ENCODE results near the gene IFNAR1. TPM values are rescaled to one million over a fixed set of nuclear protein-coding genes. Genes with fewer than 3 reads are reported as not detected.
"Not testable (repeated sequence)": the region's sequence is repeated elsewhere in the genome, so short reads cannot be mapped to it uniquely, and the experiment has no call there.

Gene IFNAR1
- polyA plus RNA-seq, 3 donors from 2014 or later = 34.1 to 57.1 (median 40.6) TPM

- no peaks in the 10 kb centered on the region for H3K9me3 Mint-ChIP-seq
- no peak overlapping the region for H3K4me3 Mint-ChIP-seq
- peak overlapping the region in 1 of 6 donors; percentile 40 for H3K27ac Mint-ChIP-seq
- no peaks in the 10 kb centered on the region for H3K36me3 Mint-ChIP-seq
- DNase-seq = no peak
- peaks cover 32 to 41% of the 10 kb centered on the region in 2 donors for H3K4me1 Mint-ChIP-seq
- H3K27me3 Mint-ChIP-seq (ENCODE audit: low read depth in 3 of 3) = peaks cover 37 to 63% (median 45%) of the 10 kb centered on the region in 3 donors
These were observed 52.6 kb downstream of the IFNAR1 start for GRCh38 chr21:33377221-33377920.

- Mint-ChIP-seq H3K9me3 (no peaks in the 10 kb centered on the region), H3K36me3 (no peaks in the 10 kb centered on the region), H3K4me1 (peaks cover 39 to 48% of the 10 kb centered on the region in 2 donors), H3K4me3 (no peak overlapping the region), H3K27me3 (ENCODE audit: low read depth in 3 of 3) (peaks cover 43 to 66% (median 52%) of the 10 kb centered on the region in 3 donors), H3K27ac (no peak overlapping the region)
- no peak for DNase-seq
These were observed 53.3 kb downstream of the IFNAR1 start for GRCh38 chr21:33378081-33378480.

GRCh38 chr21:33379934-33380333 is 55.2 kb downstream of the IFNAR1 start:
- DNase-seq, H3K9me3 Mint-ChIP-seq, H3K36me3 Mint-ChIP-seq: not testable (repeated sequence)
- H3K4me3 Mint-ChIP-seq = peak overlapping the region in 2 of 5 donors; percentile 29 to 60
- H3K27me3 Mint-ChIP-seq (ENCODE audit: low read depth in 3 of 3) = peaks cover 55 to 74% (median 66%) of the 10 kb centered on the region in 3 donors
- H3K27ac Mint-ChIP-seq = peak overlapping the region in 1 of 6 donors; percentile 55
- H3K4me1 Mint-ChIP-seq = peaks cover 55 to 60% of the 10 kb centered on the region in 2 donors

- H3K4me3 Mint-ChIP-seq = peak overlapping the region in 4 of 5 donors; percentile 29 to 60 (median 46)
- H3K4me1 Mint-ChIP-seq = peaks cover 55 to 60% of the 10 kb centered on the region in 2 donors
- no peaks in the 10 kb centered on the region for H3K36me3 Mint-ChIP-seq
- H3K9me3 Mint-ChIP-seq = peaks cover 0 to 7% (median 0%) of the 10 kb centered on the region in 6 donors
- peak; percentile 62 to 71 (median 67) for DNase-seq
- peak overlapping the region in 2 of 6 donors; percentile 26 to 55 for H3K27ac Mint-ChIP-seq
- peaks cover 56 to 75% (median 73%) of the 10 kb centered on the region in 3 donors for H3K27me3 Mint-ChIP-seq (ENCODE audit: low read depth in 3 of 3)
These were observed 55.8 kb downstream of the IFNAR1 start for GRCh38 chr21:33380483-33380998.

GRCh38 chr21:33381381-33381780 is 56.6 kb downstream of the IFNAR1 start:
- H3K9me3 Mint-ChIP-seq, H3K36me3 Mint-ChIP-seq, DNase-seq: not testable (repeated sequence)
- peak overlapping the region in 1 of 5 donors; percentile 10 for H3K4me3 Mint-ChIP-seq
- peak overlapping the region in 2 of 6 donors; percentile 14 to 55 for H3K27ac Mint-ChIP-seq
- peaks cover 53 to 79% (median 69%) of the 10 kb centered on the region in 3 donors for H3K27me3 Mint-ChIP-seq (ENCODE audit: low read depth in 3 of 3)
- peaks cover 60 to 62% of the 10 kb centered on the region in 2 donors for H3K4me1 Mint-ChIP-seq

- DNase-seq = peak; percentile 75 to 78 (median 76)
- H3K4me3 Mint-ChIP-seq = peak overlapping the region; percentile 70 to 86 (median 79)
- H3K27me3 Mint-ChIP-seq (ENCODE audit: low read depth in 3 of 3) = peaks cover 43 to 71% (median 58%) of the 10 kb centered on the region in 3 donors
- peaks cover 0 to 7% (median 0%) of the 10 kb centered on the region in 6 donors for H3K9me3 Mint-ChIP-seq
- H3K27ac Mint-ChIP-seq = peak overlapping the region in 5 of 6 donors; percentile 62 to 94 (median 80)
- H3K4me1 Mint-ChIP-seq = peaks cover 60 to 62% of the 10 kb centered on the region in 2 donors
- no peaks in the 10 kb centered on the region for H3K36me3 Mint-ChIP-seq
These were observed 58.5 kb downstream of the IFNAR1 start for GRCh38 chr21:33383056-33383888.

- Mint-ChIP-seq H3K4me1 (peaks cover 57 to 59% of the 10 kb centered on the region in 2 donors), H3K9me3 (peaks cover 0 to 7% (median 0%) of the 10 kb centered on the region in 6 donors), H3K4me3 (peak overlapping the region; percentile 68 to 78 (median 73)), H3K36me3 (no peaks in the 10 kb centered on the region), H3K27ac (peak overlapping the region in 5 of 6 donors; percentile 73 to 87 (median 80)), H3K27me3 (ENCODE audit: low read depth in 3 of 3) (peaks cover 44 to 63% (median 62%) of the 10 kb centered on the region in 3 donors)
- peak; percentile 87 to 90 (median 88) for DNase-seq
These were observed 60.1 kb downstream of the IFNAR1 start for GRCh38 chr21:33384841-33385331.

GRCh38 chr21:33386222-33386784 is 61.5 kb downstream of the IFNAR1 start:
- DNase-seq = no peak
- Mint-ChIP-seq H3K9me3 (peaks cover 0 to 7% (median 0%) of the 10 kb centered on the region in 6 donors), H3K27ac (peak overlapping the region in 1 of 6 donors; percentile 10), H3K36me3 (no peaks in the 10 kb centered on the region), H3K4me1 (peaks cover 43 to 45% of the 10 kb centered on the region in 2 donors), H3K27me3 (ENCODE audit: low read depth in 3 of 3) (peaks cover 51 to 62% (median 60%) of the 10 kb centered on the region in 3 donors), H3K4me3 (peak overlapping the region in 1 of 5 donors; percentile 35)

- H3K4me3 Mint-ChIP-seq = no peak overlapping the region
- peaks cover 0 to 7% (median 0%) of the 10 kb centered on the region in 6 donors for H3K9me3 Mint-ChIP-seq
- H3K4me1 Mint-ChIP-seq = peaks cover 35 to 37% of the 10 kb centered on the region in 2 donors
- peaks cover 48 to 63% (median 61%) of the 10 kb centered on the region in 3 donors for H3K27me3 Mint-ChIP-seq (ENCODE audit: low read depth in 3 of 3)
- no peaks in the 10 kb centered on the region for H3K36me3 Mint-ChIP-seq
- DNase-seq = no peak
- H3K27ac Mint-ChIP-seq = no peak overlapping the region
These were observed 62.5 kb downstream of the IFNAR1 start for GRCh38 chr21:33387294-33387693.

- peaks cover 46 to 60% (median 55%) of the 10 kb centered on the region in 3 donors for H3K27me3 Mint-ChIP-seq (ENCODE audit: low read depth in 3 of 3)
- H3K27ac Mint-ChIP-seq = no peak overlapping the region
- no peaks in the 10 kb centered on the region for H3K36me3 Mint-ChIP-seq
- H3K4me3 Mint-ChIP-seq = peak overlapping the region in 1 of 5 donors; percentile 18
- H3K9me3 Mint-ChIP-seq = peaks cover 0 to 6% (median 0%) of the 10 kb centered on the region in 6 donors
- DNase-seq = no peak
- peaks cover 26 to 28% of the 10 kb centered on the region in 2 donors for H3K4me1 Mint-ChIP-seq
These were observed 63.4 kb downstream of the IFNAR1 start for GRCh38 chr21:33388188-33388587.

GRCh38 chr21:33390479-33390878 is 65.7 kb downstream of the IFNAR1 start:
- Mint-ChIP-seq H3K36me3 (no peaks in the 10 kb centered on the region), H3K4me3 (no peak overlapping the region), H3K9me3 (no peaks in the 10 kb centered on the region), H3K4me1 (peaks cover 3 to 6% of the 10 kb centered on the region in 2 donors), H3K27me3 (ENCODE audit: low read depth in 3 of 3) (peaks cover 34 to 50% (median 44%) of the 10 kb centered on the region in 3 donors), H3K27ac (no peak overlapping the region)
- no peak for DNase-seq

GRCh38 chr21:33391656-33392055 is 66.9 kb downstream of the IFNAR1 start:
- Mint-ChIP-seq H3K4me3 (no peak overlapping the region), H3K4me1 (no peaks in the 10 kb centered on the region), H3K9me3 (no peaks in the 10 kb centered on the region), H3K36me3 (no peaks in the 10 kb centered on the region), H3K27me3 (ENCODE audit: low read depth in 3 of 3) (peaks cover 35 to 49% (median 43%) of the 10 kb centered on the region in 3 donors), H3K27ac (no peak overlapping the region)
- no peak for DNase-seq

All from immature natural killer cell (primary cell).